ENCODE results near the gene ZNF790.

Gene ZNF790

GRCh38 chr19:36849701-36850558 is 11.7 kb upstream of the ZNF790 start:
- H3K4me3 ChIP-seq (ENCODE audit: low read depth, low read length): peak overlapping the region; percentile 77
- H3K27ac ChIP-seq: peak overlapping the region; percentile 77
- no peaks in the 10 kb centered on the region for H3K4me1 ChIP-seq
- peak overlapping the region; percentile 65 for H3K4me2 ChIP-seq (ENCODE audit: low read length)
- no peaks in the 10 kb centered on the region for H3K9me3 ChIP-seq (ENCODE audit: control insufficient read depth, low read length)
- H3K36me3 ChIP-seq (ENCODE audit: control insufficient read depth, insufficient read depth, low read length): no peaks in the 10 kb centered on the region
- H3K27me3 ChIP-seq (ENCODE audit: control insufficient read depth, insufficient read depth, low read length): no peaks in the 10 kb centered on the region
- peak overlapping the region; percentile 87 for H2AFZ ChIP-seq
- no peak for TF ChIP-seq CTCF (IDR thresholded peaks at IDR 0.05)
- H3K79me2 ChIP-seq: peaks cover 4% of the 10 kb centered on the region
- H3K9ac ChIP-seq: no peak overlapping the region

GRCh38 chr19:36847968-36848367 is 9.8 kb upstream of the ZNF790 start:
- no peak overlapping the region for H3K4me3 ChIP-seq (ENCODE audit: low read depth, low read length)
- no peaks in the 10 kb centered on the region for H3K9me3 ChIP-seq (ENCODE audit: control insufficient read depth, low read length)
- no peak overlapping the region for H3K4me2 ChIP-seq (ENCODE audit: low read length)
- TF ChIP-seq CTCF (IDR thresholded peaks at IDR 0.05): no peak
- no peak overlapping the region for H2AFZ ChIP-seq
- no peaks in the 10 kb centered on the region for H3K27me3 ChIP-seq (ENCODE audit: control insufficient read depth, insufficient read depth, low read length)
- no peak overlapping the region for H3K27ac ChIP-seq
- H3K79me2 ChIP-seq: peaks cover 4% of the 10 kb centered on the region
- H3K36me3 ChIP-seq (ENCODE audit: control insufficient read depth, insufficient read depth, low read length): no peaks in the 10 kb centered on the region
- H3K4me1 ChIP-seq: no peaks in the 10 kb centered on the region
- no peak overlapping the region for H3K9ac ChIP-seq

- Histone ChIP-seq H3K4me3 (ENCODE audit: low read depth, low read length) (peak overlapping the region; percentile 94), H3K79me2 (peaks cover 12% of the 10 kb centered on the region), H3K27me3 (ENCODE audit: control insufficient read depth, insufficient read depth, low read length) (no peaks in the 10 kb centered on the region), H3K36me3 (ENCODE audit: control insufficient read depth, insufficient read depth, low read length) (no peaks in the 10 kb centered on the region), H3K4me2 (ENCODE audit: low read length) (peak overlapping the region; percentile 78), H3K9ac (peak overlapping the region; percentile 16), H3K4me1 (peaks cover 5% of the 10 kb centered on the region), H3K27ac (peak overlapping the region; percentile 83), H3K9me3 (ENCODE audit: control insufficient read depth, low read length) (no peaks in the 10 kb centered on the region), H2AFZ (peak overlapping the region; percentile 81)
- TF ChIP-seq CTCF (IDR thresholded peaks at IDR 0.05): no peak
Measured at GRCh38 chr19:36838784-36839324, 667 bp upstream of the ZNF790 start.

- Histone ChIP-seq H3K79me2 (peaks cover 12% of the 10 kb centered on the region), H3K4me1 (peaks cover 5% of the 10 kb centered on the region), H3K9me3 (ENCODE audit: control insufficient read depth, low read length) (no peaks in the 10 kb centered on the region), H3K4me3 (ENCODE audit: low read depth, low read length) (peak overlapping the region; percentile 94), H3K27ac (peak overlapping the region; percentile 83), H3K9ac (peak overlapping the region; percentile 64), H3K36me3 (ENCODE audit: control insufficient read depth, insufficient read depth, low read length) (peaks cover 2% of the 10 kb centered on the region), H3K4me2 (ENCODE audit: low read length) (peak overlapping the region; percentile 78), H3K27me3 (ENCODE audit: control insufficient read depth, insufficient read depth, low read length) (no peaks in the 10 kb centered on the region), H2AFZ (peak overlapping the region; percentile 81)
- no peak for TF ChIP-seq CTCF (IDR thresholded peaks at IDR 0.05)
Measured at GRCh38 chr19:36837176-36837905, 846 bp downstream of the ZNF790 start.
